Muscle of back (tissue), 11 donors: ENCODE results near the gene EMC10. TPM values are rescaled to one million over a fixed set of nuclear protein-coding genes. Genes with fewer than 3 reads are reported as not detected.

Experiments used
- DNase-seq, 3 donors: peaks; one replicate each; pipeline versions ENCODE4 v3.0.0 to v3.0.0-alpha.2; 2013
- polyA plus RNA-seq, 10 donors: library from polyadenylated mRNA; unstranded; fragments of 120-200 nt; gene quantifications; one replicate each; pipeline ENCODE4 v1.2.1, GENCODE V29; 2013; ENCODE audit not compliant: insufficient read length in 10 of 10

EMC10 gene
- polyA plus RNA-seq, 10 donors = 64.7 to 133 (median 91.9) TPM

DNA sequence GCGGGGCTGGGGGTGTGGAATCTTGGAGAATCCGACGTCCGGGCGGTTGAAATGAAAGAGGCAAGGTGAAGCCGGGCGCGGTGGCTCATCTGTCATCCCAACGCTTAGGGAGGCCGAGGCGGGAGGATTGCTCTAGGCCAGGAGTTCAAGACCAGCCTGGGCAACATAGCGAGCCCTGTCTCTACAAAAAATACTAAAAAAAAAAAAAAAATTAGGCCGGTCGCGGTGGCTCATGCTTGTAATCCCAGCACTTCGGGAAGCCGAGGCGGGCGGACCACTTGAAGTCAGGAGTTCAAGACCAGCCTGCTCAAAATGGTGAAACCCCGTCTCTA is 566 bp downstream of the EMC10 start:
- no peak for DNase-seq

DNA sequence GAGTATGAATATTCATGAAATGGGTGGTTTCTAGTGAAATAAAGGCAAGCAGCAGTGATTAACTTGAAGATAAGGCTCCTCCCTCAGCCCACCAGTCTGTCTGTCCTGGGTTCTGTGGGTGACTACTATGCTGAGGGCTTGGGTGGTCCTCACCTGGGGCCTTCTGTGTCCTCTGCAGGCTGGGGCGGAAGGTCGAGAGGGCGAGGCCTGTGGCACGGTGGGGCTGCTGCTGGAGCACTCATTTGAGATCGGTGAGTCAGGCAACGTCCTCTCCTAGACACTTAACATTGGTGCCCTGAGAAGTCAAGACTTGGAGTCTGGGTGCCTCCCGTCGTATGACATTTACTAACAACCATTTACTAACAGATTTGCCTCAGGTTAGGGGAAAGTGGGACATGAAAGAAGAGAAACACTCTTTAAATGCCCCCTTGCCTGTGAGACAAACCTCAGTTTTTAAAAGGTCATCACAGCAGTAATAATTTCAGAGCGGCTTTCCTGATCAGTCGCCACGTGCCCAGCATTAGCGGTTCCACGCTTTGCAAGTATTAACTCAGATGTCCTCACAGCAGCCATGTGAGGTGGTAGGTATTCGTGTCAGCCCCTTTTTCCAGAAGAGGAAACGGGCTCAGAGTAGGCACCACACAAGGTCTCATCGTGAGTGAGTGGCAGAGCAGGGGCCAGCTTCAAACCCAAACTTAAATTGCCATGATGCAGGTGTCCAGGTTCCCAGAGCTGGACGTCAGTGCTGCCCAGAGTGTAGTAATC is 1.6 kb downstream of the EMC10 start:
- no peak for DNase-seq

DNA sequence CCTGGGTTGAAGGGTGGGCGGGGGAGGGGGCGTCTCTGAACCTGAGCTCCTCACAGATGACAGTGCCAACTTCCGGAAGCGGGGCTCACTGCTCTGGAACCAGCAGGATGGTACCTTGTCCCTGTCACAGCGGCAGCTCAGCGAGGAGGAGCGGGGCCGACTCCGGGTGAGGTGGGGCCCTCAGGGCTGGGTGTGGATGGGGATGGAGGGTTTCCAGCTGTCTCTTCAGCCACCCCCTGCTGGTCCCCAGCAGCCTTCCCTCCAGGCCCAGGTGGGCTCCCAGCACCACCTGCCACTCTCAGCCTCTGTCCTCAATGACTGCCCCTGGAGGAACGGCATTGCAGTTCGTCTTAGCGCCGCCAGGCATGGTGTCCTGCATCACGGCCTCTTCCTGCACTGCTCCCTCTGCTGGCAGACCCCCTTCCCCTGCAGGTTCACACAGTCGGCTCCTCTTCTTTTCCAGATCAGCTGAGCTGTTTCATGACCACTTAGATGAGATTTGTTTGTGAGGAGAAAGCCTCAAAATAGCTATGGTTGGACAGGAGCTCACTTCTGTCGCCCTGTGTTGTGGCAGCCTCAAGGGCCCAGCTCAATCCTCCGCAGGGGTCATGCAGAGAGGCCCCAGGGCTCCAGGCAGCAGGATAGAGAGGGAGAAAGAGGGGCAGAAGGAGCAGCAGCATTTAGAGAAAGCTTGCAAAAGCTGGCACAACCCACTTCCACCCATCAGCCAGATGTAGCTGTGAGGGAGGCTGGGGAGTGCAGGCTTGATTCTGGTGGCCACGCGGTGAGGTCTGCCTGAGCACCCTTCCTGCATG is 2.8 kb downstream of the EMC10 start:
- no peak for DNase-seq

DNA sequence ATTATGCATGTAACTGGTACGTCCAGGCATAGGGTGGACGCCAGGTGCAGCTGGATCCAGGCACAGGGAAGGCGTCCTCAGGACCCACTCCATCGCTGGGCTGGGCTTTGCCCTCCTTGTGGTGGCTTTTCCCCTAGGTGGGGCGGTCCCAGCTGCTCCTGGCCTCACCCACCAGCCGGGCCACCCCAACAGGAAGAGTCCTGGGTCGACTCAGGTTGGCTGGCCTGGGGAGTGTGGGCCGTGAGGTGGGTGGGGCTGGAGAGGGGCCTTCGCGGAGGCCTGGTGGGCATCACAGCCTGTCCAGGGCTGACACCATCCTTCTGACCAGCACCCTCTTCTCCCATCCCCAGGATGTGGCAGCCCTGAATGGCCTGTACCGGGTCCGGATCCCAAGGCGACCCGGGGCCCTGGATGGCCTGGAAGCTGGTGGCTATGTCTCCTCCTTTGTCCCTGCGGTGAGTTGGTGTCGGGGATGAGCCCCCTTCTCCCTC is 3.5 kb downstream of the EMC10 start:
- DNase-seq = no peak

DNA sequence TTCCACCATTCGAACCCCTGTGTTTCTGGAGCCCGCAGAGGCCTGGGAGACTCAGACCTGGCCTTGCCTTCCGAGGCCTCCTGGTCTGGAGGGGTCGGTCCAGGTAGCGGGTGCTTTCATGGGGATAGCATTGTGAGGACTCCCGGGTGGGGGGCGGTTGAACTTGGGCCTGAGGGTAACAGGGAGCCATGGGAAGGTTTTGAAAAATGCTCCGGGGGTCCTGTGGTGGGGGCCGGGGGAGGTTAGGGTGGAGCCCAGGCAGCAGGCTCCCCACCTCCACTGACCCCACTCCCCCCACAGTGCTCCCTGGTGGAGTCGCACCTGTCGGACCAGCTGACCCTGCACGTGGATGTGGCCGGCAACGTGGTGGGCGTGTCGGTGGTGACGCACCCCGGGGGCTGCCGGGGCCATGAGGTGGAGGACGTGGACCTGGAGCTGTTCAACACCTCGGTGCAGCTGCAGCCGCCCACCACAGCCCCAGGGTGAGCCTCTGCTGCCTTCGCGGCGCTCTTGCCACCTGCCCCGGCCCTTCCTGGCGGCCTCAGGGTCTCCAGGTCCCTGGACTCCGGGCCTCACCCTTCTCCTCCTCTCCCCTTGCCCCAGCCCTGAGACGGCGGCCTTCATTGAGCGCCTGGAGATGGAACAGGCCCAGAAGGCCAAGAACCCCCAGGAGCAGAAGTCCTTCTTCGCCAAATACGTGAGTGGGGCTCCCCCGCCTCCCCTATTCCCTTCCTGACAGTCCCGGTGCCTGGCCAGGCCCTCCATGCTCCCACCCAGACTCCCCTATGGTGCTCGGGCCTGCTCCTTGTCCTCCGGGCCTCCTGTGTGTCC is 4.2 kb downstream of the EMC10 start:
- no peak for DNase-seq

DNA sequence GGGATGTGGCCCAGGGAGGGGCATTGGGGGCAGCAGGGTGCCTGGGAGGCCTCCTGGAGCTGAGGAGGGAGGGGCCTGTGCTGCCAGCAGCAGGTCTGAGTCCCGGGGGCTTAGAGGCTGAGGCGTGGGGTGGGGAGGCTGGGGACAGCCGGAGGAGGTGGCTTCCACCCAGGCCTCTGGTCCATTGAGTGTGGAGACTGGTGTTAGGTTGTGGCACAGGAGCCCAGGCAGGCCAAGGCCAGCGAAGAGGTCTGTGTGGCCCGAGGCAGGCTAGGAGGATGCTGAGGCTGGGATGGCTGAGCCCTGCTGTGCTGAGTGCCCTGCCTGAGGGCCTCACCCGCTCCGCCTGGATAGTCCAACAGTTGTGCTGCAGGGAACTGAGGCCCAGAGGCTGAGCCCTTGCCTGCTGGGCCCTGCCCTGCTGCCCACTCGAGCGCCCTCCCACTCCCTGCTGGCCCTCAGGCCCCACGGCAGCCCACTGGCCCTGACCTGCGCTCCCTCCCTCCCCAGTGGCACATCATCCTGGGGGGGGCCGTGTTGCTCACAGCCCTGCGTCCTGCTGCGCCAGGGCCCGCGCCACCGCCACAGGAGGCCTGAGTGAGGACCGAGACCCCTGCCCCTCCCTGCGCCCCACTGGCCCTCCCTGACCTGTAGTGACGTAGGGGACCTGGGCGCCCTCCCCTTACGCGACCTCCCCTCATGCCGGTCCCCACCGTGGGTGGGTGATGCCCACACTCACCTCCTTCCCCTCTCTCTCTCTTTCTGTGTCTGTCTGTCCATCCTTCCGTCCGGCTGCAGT is 5.2 kb downstream of the EMC10 start:
- no peak for DNase-seq

DNA sequence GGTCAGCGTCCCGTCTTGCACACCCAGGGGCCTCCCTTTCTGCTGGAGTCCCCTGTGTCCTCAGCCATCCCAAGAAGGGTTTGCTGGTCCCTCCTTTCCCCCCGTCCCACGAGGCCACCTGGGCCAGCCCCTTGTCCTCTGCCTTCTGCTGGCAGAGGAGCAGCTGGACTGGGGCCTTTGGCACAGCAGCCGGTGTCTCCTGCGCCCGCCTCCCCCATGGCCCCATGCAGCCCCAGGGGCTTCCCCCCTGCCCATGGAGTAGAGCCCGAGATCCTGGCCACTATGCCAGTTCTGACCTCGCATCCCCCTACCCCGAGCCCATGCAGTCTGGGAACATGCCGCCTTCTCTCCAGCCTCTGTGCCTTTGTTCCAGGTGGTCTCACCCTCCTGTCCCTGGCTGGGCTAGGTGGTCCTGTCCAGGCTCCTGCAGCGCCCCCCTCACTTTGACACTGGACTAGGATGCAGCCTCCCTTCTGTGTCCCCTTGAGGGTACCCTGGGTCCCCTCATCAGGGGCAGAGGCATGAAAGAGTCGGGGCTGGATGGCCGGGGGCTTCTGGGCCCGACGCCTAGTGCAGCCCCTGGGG is 6.1 kb downstream of the EMC10 start:
- no peak for DNase-seq

DNA sequence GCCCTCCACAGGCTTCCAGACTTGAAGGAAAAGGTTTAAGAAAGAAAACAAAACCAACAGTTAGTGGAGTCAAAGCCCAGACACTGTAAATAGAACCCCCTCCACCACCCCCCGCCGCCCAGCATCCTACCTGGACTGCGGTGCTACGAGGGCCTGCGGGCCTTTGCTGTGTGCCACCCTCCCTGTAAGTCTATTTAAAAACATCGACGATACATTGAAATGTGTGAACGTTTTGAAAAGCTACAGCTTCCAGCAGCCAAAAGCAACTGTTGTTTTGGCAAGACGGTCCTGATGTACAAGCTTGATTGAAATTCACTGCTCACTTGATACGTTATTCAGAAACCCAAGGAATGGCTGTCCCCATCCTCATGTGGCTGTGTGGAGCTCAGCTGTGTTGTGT is 6.6 kb downstream of the EMC10 start:
- no peak for DNase-seq

DNA sequence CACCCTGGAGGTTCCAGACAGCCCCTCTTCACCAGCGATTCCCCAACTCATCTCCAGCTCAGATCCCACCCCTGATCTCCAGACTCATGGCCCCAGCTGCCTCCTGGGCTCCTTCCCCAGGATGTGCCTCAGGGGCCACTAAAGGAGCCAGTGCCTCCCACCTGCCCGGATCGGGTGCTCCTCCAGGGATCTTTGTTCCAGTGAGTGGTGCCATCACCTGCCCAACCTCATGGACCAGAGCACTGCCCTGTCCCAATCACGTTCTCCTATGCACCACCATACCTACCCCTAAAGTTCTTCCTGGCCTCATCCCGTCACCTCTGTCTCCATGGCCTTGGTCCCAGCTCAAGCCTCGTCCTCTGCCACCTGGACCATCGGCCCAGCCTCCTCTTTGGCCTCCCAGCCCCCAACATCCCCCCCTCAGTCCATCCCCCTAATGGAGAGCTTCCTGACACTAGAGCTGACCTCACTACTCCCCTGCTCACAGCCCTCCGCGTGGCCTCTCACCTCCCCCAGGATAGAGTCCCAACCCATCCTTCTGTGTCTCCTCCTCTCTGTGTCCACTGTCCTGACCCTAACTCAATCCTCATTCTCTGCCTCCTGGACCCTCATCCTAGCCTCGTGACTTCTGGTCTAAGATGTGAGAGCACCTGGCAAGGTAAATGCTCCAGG is 9.1 kb downstream of the EMC10 start:
- no peak for DNase-seq

DNA sequence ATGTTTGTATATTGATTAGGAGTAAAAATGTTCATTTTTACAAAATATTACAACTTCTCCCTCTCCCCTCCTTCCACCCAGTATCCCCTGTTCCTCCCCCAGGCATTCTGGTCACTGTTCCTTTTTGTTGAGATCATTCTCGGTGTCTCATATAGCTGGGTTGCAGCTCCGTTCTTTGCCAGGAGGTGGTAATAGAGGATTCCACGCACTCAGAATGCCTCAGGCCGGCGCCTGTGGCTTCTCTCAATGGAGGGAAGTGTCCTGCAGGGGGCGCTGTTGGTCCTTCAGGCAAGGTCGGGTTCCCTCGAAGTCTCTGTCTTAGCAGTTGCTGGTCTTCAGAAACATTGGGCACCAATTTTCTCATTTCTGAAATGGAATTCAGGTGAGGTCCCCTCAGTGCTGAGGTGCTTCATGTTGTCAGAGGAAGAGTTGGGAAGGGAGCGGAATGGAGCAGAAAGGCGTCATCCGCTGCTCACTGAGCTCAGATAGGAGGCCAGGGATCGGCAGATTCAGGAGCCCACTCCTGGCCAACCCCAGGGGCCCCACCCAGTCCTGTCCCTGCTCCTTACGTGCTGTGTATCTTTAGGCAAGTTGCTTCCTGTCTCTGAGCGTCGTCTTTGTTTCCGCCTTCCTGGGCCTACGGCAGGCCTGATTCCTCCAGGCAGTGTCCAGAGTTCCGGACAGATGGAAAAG is 10.7 kb downstream of the EMC10 start:
- DNase-seq = no peak

DNA sequence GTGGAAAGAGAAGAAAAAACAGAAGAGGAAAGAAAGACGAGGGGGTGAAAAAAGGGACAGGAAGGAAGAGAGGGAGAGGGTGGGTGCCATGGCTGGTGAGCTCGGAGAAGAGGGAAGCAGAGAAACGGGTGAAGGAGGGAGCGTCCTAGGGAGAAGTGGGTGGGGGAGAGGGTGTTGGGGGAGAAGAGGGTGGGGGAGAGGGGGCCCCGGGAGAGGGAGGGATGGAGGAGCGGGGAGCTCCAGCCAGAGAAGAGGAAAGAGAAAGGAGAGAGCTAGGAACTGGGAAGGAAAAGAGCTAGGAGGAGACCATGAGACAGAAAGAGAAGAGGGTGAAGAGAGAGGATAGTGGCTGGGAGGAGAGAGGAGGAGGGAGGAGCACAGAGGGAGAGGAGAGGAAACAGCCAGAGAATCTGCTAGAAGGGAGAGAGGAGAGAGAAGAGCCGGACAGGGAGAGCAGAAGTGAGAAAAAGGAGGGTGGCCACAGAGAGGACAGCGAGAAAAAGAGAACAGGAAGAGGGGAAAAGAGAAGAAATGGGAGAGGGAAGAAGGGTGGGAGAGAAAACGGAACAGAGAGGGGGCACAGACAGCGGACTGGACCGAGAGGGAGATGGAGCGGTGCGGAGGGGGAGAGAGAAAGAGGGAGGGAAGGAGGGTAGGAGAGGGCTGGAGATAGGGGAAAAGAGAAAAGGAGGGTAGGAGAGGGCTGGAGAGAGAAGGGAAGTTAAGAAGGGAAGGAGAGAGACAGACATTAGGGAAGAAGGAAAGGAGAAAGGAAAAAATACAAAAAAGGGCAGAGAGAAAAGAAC is 12.3 kb downstream of the EMC10 start:
- DNase-seq = peak in 1 of 3 donors; percentile 63

DNA sequence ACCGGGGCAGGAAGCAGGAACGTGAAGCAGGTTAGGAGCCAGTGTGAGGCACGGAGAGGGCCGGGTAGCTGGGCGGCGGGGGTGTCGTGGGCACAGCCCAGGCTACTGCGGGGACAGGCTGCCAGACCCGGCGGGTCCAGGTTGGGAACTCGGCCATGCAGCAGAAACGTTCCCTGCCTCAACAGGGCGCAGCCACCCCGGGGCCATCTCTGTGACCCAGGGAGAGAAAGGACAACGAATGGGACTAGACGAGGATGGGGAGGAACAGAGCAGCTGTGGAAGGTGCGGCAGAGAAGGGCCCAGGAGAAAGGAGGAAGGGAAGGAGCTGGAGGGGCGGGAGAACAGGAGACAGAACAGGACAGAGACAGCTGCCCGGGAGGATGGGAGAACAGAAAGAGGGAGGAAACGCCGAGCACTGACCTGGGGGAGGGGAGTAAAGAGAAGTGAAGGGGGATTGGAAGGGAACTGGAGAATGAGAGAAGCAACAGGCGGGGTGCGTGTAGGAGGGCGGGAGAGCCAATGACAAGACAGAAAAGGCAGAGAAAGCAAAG is 13.2 kb downstream of the EMC10 start:
- peak in 1 of 3 donors; percentile 62 for DNase-seq

DNA sequence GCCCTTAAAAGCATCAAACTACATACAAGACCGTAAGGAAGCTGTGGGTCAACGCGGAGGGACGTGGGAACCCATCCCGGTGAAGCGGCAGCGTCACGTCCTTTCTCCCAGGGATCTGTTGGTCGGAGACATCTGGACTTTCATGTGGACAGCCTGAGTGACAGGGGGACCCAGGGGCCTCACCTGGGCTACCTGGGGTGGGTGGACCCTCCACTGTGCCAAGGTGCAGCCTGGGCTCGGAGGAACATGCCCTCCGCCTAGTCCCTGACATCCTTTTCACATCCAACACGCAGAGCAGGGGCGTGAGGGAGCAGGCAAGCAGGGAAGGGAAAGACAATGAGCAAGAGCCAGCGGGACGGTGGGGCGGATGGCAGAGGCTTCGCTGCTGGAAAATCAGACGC is 14.1 kb downstream of the EMC10 start:
- DNase-seq = no peak

DNA sequence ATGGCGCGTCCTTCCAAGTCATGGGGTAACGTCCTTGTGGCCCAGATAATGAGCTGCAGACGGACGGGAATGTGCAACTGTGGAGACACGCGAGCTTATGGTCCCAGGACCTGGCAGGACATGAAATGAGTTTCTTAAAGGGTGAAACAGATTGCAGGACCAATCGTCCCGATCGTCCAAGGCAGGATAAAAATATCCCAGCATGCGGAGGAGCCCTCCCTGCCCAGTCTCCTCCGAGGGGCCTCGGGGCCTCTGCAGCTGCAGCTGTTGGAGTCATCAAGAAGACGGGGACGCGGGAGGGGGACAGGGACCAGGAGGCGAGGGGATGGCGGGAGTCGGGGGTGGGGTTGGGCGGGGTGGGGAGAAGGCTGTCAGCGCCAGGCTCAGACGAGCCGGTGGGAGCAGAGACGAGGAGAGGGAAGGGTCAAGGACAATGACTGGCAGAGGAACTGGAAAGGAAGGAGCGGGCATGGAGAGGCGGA is 14.7 kb downstream of the EMC10 start:
- DNase-seq = peak; percentile 80 to 85 (median 82)

DNA sequence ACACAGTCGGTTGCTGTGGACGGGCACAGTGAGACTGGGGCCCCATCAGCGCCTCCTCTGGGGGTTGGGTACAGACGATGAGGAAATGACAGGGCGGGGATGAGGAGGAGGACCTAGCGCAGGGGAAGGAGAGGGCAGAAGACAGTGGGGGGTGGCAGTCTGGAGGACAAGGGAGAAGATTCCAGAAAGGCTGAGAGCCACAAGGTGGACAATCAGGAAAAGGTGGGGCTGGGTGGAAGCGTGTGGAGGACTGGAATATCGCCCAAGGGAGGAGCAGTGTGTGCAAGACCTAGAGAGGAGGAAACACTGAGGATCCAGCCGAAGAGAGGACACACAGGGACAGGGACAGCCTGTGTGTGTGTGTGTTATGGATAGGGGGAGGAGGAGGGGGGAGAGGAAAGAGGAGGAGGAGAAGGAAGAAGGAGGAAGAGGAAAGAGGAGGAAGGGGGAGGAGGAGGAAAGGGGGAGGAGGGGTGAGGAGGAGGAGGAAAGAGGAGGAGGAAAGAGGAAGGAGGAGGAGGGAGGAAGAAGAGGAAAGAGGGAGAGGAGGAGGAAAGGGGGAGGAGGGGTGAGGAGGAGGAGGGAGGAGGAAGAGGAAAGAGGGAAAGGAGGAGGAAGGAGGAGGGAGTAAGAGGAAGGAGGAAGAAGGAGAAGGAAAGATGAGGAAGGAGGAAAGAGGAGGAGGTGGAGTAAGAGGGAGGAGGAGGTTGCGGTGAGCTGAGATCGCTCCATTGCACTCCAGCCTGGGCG is 16.2 kb downstream of the EMC10 start:
- peak in 1 of 3 donors; percentile 58 for DNase-seq

DNA sequence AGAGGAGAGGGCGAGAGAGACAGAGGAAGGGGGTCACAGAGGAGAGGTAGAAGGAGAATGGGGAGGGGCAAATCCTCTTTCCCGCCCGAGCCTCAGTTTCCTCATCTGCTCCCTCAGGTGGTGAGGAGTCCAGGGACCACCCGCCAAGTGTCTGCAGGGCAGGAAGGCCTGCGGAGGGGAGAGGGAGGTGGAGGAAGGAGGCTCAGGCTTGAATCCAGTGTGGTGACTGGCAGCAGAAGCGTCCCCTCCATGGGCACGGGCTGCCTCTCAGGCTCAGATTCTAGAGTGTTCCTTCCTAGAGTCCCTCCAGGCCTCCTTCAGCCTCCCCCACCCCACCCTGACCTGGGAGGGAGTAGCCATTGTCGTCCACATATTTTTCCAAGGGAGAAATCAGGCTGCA is 16.9 kb downstream of the EMC10 start:
- no peak for DNase-seq

DNA sequence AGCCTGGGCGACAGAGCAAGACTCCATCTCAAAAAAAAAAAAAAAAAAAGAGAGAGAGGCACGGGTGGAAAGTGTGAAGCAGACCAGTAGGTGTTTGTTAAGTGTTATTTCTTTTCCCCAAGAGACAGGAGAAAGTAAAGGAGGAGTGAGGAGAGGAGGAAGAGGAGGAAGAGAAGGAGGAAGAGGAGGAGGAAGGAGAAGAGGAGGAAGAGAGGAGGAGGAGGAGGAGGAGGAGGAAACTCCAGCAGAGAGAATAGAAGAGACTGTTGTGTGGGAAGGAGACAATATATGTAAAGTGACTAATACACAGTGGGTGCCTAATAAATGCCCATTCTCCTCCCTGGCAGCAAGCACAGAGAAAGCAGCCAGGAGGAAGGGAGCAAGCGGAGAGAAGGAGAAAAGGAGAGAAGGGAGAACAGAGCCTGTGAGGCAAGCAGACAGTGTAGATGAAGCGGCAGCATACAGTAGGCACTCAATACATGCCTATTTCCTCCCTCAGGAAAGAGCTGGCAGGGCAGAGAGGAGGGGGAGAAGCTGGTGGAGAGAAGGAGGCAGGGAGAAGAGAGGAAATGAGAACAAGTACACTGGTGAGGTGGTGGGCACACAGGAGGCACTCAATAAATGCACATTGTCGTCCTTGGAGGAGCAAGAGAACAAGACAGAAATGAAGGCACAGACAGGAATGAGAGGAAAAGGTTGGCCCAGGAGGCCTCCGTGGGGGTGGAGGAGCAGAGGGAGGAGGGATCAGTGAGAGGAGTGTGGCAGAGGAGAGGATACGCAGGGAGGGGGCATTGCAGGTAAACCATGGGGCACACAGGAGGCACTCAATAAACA is 18.1 kb downstream of the EMC10 start:
- no peak for DNase-seq
